CD4-positive, alpha-beta T cell treated with Interferon alpha-2 for 1 hour (primary cell): Measurements from ENCODE around the gene HOXA6.

Experiments used
- DNase-seq, 2 donors: peaks; one replicate each; pipeline ENCODE4 v3.0.0-alpha.2; 2020 to 2022

HOXA6 gene

DNA sequence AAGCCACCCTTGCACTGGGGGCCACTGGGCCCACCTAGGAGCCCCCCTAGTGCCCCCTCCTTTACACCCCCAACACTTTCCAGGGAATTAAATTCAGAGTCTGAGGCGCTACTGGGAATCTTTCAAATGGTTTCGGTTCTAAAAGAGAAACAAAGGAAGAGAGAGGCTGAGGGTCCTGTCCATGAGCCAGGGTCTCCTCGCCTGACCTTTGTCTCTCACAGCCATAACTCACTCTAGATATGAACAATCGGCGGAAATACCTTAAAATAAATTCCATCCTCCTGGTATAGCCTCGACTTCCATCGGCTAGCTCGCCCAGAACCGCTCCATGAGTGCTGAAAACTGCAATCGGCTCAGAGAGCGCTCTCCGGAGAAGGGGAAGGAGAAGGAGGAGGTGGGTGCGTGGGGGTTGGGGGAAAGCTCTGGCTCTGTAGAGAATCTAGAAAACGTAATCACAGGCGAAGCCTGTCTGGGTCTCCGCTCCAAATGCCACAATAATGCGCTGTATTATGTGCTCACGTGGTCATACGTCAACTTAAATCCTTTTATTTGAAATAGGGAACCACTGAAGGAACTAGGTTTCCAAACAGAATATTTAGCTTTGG is 29.6 kb downstream of the HOXA6 start:
- no peak for DNase-seq

DNA sequence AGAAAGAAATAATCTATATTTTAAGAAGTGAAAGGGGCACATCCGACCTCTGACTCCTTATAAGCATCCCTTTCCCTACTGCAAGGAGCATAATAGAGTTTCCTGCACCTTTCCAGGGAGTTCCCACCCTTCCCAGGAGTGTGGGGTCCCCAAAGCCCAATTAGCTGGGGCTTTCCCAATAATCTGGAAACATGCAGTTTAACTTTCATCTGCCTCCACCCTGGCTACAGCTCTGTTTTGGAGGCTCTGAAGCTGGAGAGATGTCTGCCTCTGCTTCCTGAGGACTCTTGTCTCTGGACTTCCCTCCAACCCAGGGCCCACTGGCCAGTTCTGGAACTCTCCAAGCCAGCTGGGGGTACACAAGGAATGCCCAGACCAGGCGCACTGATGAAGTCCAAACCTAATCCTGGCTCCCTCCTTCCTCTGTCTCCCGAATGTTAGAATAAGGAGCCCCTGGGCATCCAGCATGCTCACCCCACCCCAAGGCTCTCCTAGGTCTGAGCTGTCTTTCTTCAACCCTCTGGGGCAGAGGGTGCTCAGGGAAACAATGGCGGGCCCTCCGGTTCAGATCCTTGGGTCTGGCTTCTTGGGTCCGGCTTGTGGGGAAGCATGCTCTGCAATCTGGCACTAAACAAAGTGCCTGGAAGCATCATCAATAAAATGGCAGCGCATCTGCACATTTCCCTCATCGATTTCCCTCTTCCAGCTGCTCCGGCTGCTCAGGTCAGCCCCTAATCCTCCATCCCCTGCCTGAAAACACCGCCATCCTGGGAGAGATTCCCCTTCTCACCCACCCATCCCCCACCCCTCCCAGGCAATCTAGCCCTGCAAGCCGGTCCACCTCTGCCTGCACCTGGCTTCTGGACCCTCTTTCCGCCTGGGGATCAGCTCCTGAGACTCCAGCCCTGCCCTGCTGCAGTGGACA is 30.4 kb downstream of the HOXA6 start:
- DNase-seq: no peak

DNA sequence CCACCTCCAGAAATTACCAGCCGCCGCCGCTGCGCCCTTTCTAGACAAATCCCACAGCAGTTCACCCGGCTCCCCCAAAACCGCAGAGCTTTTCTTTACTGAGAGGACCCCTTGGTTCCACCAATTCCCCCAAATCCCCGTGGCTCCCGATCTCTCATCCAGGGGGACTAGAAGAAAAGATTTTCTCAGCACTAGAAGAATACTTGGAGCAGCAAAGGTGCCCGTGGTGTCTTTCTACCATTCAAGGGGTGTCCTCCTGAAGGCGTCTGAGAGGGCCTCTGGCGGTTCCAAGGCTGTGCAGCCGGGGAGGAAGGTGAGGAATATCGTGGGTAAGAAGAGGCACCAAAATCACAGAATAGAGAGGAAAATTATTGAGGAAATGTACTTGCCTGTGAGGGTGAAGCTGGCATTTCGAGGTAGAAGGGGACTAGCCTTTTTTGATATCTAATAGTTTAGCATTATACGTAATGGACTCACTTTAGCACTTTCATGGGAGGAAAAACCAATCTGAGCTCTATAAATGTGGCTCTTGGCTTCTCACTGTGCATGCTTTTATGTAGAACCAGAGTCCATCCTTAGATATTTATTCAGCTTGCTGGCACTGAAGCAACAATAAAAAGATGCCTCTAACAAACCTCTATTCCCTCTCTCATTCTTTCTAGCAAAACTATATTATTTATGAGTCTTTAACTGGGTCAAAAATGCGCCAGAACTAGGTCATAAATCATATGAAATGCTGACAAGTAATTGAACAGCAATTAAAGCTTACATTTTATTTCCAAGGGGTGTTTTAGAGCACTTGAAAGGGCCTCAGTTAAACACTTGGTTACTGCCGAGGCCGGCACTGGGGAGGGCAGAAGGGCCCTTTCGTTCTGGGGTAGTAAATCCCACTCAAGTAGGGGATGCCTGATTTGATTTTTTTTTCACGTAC is 31.3 kb downstream of the HOXA6 start:
- DNase-seq: no peak

DNA sequence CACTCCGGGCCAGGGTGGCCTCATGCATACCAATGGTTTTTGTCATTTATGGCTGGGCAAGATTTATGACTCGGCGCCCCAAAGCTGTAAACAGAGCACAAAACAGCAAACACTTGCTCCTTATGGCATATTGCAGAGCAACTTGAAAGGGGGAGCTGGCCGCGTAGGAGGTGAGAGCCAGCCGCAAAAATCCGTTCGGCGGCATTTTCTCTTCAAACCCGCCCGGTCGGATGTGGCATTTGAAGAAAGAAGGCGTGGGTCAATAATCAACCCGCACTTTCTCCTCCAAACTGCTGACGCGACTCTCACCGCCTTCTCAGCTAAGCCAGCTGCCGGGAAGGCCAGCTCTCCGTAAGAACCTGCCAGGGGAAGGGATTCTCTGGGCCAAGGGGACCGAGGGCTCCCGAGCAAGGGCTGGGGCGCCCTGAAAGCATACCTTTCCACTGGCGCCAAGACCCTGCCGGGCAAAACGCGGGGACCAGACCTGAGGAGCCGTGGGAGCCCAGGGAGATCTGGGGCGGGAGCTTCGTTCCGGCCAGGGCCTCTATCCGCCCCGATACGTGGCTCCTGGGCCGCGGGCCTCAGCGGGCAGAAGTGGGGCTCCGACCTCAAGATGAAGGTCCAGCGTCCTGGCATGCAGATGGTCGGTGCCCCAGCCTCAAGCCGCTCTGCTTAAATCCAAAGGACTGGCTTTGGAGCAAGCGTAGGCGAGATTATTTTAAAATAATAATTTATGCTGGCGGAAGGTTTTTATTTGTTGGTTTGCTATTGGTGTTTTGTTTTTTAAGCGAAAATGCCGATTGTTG is 32.1 kb downstream of the HOXA6 start:
- DNase-seq: no peak

DNA sequence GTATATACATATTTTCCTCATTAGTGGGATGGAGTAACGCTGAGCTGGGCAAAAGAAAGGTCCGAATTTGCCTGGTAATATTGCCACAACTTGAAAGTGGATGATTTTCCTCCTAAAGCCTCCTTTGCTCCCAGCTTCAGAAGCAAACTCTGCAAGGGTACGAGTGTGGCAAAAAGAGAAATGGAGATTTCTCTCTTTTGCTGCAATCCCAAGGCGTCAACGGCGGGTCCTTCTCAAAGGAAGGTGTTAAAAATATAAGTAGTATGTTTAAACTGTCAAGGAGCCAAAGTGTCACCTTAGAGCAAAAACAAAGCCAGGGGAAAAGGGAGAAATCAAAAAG is 32.7 kb downstream of the HOXA6 start:
- no peak for DNase-seq

DNA sequence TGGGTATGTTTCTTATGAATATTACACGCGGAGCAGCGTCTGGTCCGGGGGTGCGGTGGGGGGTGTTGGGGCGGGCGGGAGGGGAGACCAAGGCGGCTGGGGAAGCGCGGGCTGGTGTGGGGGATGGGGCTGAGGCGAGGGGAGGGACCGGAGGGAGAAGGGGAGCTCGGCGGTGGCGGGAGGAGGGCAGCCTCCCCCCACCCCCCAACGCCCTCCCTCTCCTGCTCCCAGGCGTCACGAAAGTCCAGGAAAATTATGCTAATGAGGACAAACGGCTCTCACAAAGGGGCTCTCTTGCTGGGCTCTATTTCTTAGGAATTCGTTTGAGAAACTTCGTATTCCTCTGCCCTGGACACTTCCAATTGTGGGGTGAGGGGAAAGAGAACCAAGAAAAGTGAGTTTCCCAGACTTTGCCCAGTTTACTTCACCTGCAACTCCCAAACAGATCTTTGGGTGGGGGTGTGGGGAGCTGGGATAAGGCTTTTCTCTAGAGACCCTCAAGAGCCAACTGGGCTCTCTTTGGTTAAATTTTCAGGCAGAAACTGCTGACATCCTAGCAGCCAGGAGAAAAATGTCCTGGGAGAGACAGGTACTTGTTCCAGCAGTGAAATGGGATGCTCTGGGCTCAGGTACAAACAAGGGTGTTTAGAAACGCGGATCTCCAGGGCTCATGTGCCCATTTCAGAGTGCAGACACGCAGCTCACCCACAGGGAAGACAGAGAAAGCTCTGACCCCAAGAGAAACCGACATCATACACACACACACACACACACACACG is 33.4 kb downstream of the HOXA6 start:
- no peak for DNase-seq

DNA sequence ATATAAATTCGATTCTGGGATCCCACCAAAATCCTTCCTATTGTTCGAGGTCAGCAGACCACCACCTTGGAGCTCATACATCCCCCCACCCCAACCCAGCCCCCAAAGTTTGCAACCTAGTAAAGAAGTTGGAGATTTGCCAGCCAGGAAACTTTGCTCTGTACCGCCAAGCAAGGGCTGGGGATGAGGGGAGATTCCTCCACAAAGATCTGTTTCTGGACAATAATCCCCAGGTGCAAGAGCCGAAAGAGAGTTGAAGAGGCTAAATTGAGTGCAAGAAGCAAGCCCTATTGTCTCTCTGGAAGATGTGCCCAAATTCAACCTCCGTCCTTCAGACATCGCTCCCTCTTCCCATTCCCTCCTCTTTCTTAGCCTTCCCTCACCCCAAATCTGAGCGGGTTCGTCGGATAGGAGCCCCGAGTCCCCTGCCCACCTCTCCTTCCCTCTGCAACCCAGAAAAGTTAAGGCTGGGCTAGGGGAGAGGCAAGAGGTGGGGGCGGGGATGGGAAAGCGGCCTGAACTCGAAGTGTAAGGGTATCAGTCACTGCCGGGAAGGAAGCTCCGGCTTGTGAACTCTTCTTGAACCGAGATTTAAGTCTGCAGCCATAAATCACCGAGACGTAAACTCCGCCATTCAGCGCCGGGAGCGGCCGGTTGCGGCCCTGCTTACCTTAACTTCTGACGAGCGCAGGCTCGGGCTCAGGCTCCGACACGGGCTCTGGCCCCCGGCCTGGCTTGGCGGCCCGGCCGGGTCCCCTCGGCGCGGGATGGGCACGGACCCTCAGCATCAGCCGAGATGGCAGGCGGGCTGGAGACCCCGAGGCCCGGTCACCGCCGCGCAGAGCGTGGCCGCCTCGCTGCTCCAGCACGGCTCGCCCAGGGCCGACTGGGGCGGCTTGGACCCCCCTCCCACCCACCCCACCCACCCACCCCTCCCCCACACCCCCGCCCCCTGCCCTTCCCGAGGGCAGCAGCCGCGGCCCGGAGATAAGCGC is 34.3 kb downstream of the HOXA6 start:
- DNase-seq: no peak

DNA sequence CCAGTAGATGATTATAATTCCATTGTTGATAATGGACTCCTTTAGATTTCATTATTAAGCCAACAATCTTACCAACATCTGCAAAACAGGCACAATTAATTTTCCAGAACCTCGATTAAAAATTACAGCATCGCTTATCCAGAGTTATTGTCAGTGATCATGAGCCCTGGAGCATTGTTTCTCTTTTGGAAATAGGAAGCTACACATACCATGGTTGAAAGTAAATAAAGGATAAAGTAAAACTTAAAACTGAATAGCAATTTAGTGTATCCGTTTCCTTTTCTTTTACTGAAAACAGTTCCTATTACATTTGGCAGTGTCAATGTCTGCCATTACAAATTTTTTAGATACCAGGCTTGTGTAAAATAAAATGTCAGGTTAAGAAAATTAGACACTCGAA is 35.2 kb downstream of the HOXA6 start:
- DNase-seq: no peak

DNA sequence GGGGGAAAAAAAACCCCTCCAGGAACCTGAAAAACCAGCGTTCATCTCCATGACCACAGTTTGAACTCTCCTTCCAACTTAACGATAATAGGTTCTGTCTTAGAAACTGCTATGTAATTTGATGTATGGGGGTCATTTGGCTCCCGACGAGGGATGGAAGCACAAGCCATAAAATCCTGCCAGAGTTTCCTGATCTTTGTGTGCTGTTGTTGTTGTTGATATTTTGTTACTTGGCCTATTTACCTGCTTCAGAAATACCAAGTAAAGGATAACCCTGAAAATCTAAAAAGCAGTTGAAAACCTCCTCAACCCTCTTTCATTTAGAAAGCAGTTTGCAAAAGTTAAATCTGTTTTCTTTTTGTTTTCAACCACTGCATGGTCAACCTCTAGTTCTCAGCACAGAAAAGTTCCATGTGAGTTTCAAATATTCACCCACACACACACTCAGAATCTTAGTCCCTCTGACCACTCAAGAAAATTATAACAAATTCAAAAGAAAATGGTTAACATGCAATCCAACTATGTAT is 35.8 kb downstream of the HOXA6 start:
- DNase-seq: no peak

DNA sequence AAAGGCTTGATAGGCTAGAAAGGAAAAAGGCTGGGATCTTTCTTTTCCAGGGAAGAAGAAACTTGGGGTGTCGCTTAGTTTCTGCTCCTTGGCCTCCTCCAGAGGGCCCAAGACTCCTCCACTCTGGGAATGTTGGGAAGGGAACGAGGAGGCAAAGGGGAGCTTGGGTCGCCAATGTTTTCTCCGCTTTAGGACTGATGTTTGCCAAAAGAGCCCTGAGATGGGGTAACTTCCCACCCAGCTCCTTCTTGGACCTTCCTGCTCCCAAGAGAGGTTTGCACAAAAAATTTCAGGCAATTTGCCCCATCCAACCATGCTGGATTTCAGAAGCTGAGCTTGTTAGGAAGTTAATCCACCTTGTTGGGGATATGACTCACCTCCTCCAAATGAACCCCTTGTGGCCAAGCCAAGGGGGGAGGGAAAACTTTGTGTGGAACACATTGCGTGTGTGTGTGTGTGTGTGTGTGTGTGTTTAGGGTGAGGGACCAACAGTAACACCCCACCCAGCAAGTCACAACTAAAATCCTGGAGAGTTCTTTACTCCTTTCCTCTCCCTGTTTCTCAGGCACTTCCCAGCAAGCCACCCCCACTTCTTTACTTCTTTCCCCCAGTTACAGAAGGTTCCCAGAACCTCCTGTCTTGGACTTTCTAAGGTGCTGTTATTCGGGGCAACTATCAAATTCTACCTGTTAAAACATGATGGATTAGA is 36.4 kb downstream of the HOXA6 start:
- DNase-seq: no peak

DNA sequence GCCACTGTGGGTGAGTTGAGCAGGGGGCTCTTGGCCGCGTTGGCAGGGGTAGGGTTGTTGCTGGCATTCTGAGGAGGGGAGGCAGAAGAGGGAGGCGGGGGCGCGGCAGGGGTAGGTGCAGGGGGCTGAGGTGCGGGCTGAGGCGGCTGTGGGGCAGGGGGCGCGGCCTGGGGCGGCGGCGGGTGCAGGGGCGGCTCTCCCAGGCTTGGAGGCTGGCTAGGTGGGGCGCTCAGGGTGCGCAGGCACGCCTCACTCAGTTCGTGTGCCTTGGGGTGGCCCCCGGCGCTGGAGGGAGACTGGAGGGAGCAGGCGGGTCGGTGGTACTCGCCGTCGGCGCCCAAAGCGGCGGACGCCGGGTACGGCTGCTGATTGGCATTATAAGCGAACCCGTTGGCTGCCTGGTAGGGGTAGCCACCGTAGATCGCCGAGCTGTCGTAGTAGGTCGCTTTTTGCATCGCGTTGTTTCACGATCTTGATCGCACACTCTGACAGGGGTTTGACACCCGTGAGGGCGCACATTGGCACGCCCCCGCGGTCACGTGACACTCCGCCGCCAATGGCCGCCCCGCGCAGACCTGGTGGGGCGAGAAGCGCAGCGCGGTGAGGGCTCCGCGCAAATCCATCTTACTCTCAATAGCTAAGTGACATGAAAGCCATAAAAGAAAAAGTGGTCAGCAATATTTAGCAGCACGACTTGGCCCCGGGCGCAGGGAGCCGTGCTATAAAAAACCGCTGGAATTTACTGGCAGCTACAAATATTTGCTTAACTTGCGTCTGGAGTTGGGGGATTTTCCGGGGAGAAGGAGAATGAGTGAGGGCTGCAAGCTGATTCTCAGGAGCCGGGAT is 37.2 kb downstream of the HOXA6 start:
- DNase-seq: no peak

DNA sequence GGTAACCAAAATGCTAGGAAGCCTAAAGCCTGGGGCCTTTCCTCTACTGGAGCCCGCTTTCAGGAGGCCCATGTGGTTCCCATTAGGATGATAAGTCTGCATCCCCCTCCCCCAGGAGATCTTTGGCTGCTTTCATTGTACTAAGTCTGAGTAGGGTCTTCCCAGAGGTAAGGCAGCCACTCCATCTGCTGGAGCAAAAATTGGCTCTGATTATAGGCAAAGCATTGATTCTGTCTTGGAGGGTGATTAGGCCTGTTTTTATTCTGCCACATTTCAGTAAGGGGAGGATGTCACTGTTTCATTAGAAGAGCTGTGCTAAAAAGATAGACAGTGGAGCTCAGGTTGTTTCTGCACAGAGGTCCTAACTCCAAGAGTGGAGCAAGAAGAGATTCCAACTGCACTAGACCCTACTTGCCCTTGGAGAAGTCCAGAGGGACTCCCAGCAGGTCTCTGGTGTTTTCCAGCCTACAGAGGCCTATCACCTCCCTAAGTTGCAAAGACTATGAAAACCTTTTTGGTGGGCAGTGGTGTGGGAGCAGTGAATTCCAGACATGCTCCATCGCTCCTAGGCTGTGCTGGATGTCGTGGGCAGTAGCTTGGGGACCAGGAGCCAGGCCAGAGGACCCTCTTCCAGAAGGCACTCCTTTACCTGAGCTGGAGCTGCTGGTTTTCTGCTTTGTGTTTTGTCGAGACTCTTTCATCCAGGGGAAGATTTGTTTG is 37.9 kb downstream of the HOXA6 start:
- no peak for DNase-seq

DNA sequence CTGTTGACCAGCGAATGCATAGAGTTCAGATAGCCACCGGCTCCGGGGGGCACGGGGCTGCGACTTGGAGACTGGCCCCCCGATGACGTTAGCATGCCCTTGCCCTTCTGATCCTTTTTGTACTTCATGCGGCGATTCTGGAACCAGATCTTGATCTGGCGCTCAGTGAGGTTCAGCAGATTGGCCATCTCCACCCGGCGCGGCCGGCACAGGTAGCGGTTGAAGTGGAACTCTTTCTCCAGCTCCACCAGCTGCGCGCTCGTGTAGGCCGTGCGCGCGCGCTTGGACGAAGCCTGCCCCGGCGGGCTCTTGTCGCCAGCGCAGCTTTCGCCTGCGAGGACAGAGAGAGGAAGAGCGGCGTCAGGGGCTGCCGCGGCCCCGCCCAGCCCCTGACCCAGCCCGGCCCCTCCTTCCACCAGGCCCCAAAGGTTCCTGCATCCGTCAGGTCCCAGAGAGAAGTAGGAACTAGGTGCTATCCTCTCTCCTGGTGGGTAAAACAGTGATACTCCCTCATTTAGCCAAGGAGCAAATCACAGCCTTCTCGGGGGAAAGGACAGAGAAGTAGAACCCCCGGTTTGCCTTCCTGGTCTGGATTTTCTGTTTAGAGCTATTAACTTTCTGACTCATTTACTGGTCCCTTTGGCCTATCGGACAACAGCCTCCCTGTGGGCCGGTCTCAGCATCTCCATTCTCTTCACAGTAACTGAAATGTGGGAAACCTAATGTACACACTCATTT is 39.0 kb downstream of the HOXA6 start:
- no peak for DNase-seq

DNA sequence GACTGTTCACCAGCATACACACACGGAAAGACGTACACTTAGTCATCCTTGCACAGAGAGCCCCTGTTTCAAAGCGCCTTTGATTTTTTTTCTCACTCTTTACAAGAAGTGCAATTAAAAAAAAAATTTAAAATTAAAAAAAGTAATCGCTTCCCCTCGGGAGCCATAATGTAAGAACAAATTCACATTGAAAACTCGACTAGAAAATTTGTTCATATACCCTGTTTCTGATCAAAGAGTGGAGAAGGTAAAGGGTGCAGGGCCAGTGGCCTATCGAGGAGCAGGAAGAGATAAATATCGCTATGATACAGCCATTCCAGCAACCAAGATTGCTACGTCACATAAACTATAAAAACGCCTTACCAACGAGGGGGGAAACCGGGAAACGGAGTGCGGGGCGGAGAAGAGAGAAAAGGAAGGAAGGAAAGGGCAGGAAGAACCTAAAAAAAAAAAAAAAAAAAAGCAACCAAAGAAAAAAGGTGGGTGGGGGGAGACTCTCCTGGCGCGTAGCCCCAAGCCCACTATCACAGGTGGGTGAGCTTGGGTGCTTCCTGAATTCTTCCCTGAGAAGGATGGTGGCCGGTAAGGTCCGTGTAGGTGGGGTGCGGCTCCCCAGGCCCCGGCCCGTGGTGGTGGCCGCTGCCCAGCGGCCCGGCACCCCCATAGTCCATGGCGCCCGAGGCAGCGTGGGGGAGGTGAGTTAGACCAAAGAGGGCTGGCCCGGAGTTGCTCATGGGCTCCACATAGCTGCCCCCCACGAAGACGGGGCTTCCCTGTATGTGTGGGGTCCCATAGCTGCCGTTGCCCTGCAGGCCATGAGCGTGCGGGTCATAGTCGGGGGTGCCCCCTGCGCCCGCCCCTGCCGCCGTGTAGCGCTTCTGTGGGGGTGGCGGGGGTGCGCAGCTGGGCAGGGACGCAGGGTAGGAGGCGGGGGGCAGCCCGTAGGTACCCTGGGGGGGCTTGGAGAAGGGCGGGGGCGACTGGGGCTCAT is 39.9 kb downstream of the HOXA6 start:
- DNase-seq: no peak

DNA sequence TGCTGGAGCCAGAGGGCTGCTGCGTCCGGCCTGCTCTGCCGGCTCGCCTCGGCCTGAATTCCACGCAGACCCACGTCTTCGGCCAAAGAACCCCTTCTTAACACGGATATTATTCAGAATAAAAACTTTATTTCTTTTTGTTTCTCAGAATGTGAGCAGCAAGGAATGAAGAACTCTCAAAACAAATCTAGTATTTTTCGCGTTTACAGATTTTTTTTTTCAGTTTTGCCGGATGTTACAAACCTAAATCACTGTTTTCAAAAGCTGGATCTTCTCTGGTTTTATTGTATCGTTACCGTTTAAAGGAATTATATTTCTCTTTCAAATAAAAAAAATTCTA is 40.7 kb downstream of the HOXA6 start:
- no peak for DNase-seq
